ENCODE results near the gene RHOV. TPM values are rescaled to one million over a fixed set of nuclear protein-coding genes. Genes with fewer than 3 reads are reported as not detected.

RHOV gene
- total and polyA plus RNA-seq, 4 donors = 0.15 to 0.30 (median 0.19) TPM; not detected in 1

GRCh38 chr15:40836020-40836419 lies 38.0 kb downstream of the RHOV start:
- no peaks in the 10 kb centered on the region for H3K27me3 ChIP-seq (ENCODE audit: control insufficient read depth in 1 of 2, insufficient read depth in 2 of 2, low read length in 1 of 2)
- DNase-seq = peak; percentile 17 to 30
- 96 to 97% methylated on average over 1 of the region's 1 CpG for WGBS, 2 donors
- H3K36me3 ChIP-seq (ENCODE audit: control insufficient read depth in 1 of 2, insufficient read depth in 2 of 2, low read length in 1 of 2) = no peaks in the 10 kb centered on the region
- H3K27ac ChIP-seq (ENCODE audit: low read depth in 1 of 2, low read length in 2 of 2) = no peak overlapping the region
- H3K9me3 ChIP-seq (ENCODE audit: control insufficient read depth, low read length) = no peaks in the 10 kb centered on the region
- H3K4me3 ChIP-seq (ENCODE audit: low read length in 2 of 2) = no peak overlapping the region
- no peaks in the 10 kb centered on the region for H3K4me1 ChIP-seq (ENCODE audit: control insufficient read depth in 1 of 2, insufficient read depth in 2 of 2, low read length in 2 of 2)
- intact Hi-C loops (cut with DNase I) = no loop called here
- ATAC-seq (ENCODE audit: low FRiP score) = no peak

DNA sequence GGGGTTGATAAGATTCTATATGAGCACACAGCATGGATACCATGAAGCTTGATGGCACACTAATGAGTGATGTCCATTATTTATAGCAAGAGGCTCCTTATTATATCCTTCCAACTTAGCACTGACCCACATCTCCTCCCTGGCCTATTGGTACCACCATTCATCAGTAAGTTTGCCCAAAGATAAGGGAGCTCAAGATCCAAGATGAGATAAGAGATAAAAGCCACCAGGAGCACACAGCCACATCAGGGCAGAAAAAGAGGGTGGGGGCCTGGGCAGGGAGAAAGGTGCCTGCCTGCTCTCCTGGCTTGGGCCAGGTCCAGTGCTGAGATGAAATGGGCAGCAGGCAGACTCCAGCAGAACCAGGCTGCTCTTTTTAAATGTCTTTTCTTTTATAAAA lies 41.1 kb downstream of the RHOV start:
- Histone ChIP-seq H3K9me3 (ENCODE audit: control insufficient read depth, low read length) (no peaks in the 10 kb centered on the region), H3K4me1 (ENCODE audit: control insufficient read depth in 1 of 2, insufficient read depth in 2 of 2, low read length in 2 of 2) (no peaks in the 10 kb centered on the region), H3K27ac (ENCODE audit: low read depth in 1 of 2, low read length in 2 of 2) (no peak overlapping the region), H3K4me3 (ENCODE audit: low read length in 2 of 2) (no peak overlapping the region), H3K27me3 (ENCODE audit: control insufficient read depth in 1 of 2, insufficient read depth in 2 of 2, low read length in 1 of 2) (no peaks in the 10 kb centered on the region), H3K36me3 (ENCODE audit: control insufficient read depth in 1 of 2, insufficient read depth in 2 of 2, low read length in 1 of 2) (no peaks in the 10 kb centered on the region)
- peak in 1 of 2 donors; percentile 31 for DNase-seq
- ATAC-seq (ENCODE audit: low FRiP score) = no peak
- intact Hi-C loops (cut with DNase I) = no loop called here

GRCh38 chr15:40831861-40832260 lies 42.2 kb downstream of the RHOV start:
- H3K36me3 ChIP-seq (ENCODE audit: control insufficient read depth in 1 of 2, insufficient read depth in 2 of 2, low read length in 1 of 2) = no peaks in the 10 kb centered on the region
- no peaks in the 10 kb centered on the region for H3K27me3 ChIP-seq (ENCODE audit: control insufficient read depth in 1 of 2, insufficient read depth in 2 of 2, low read length in 1 of 2)
- intact Hi-C loops (cut with DNase I) = no loop called here
- H3K4me3 ChIP-seq (ENCODE audit: low read length in 2 of 2) = no peak overlapping the region
- WGBS, 2 donors = 74 to 79% methylated on average over 1 of the region's 1 CpG
- H3K4me1 ChIP-seq (ENCODE audit: control insufficient read depth in 1 of 2, insufficient read depth in 2 of 2, low read length in 2 of 2) = no peaks in the 10 kb centered on the region
- peak in 1 of 2 donors; percentile 24 for DNase-seq
- no peak overlapping the region for H3K27ac ChIP-seq (ENCODE audit: low read depth in 1 of 2, low read length in 2 of 2)
- no peak for ATAC-seq (ENCODE audit: low FRiP score)
- no peaks in the 10 kb centered on the region for H3K9me3 ChIP-seq (ENCODE audit: control insufficient read depth, low read length)

DNA sequence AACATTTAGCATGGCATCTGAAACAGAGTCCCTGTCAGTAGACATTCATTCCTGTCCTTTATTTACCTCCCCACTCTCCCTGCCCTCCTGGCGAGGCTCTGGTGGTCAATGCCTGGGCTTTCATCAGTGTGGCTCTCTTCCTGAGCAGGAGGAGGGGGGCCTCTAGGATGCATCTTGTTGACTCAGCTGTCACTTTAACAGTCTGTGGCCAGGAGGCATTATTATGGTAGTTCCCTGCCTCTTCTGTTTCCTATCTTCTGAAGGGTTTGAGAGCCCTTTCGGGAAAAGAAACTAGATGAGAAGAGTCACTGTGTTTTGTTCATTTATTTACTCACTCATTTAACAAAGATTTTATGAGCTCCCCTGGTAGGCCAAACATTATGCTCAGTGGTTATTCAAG lies 43.1 kb downstream of the RHOV start:
- intact Hi-C loops (cut with DNase I) = no loop called here
- Histone ChIP-seq H3K4me1 (ENCODE audit: control insufficient read depth in 1 of 2, insufficient read depth in 2 of 2, low read length in 2 of 2) (no peaks in the 10 kb centered on the region), H3K27me3 (ENCODE audit: control insufficient read depth in 1 of 2, insufficient read depth in 2 of 2, low read length in 1 of 2) (no peaks in the 10 kb centered on the region), H3K27ac (ENCODE audit: low read depth in 1 of 2, low read length in 2 of 2) (no peak overlapping the region), H3K4me3 (ENCODE audit: low read length in 2 of 2) (no peak overlapping the region), H3K36me3 (ENCODE audit: control insufficient read depth in 1 of 2, insufficient read depth in 2 of 2, low read length in 1 of 2) (no peaks in the 10 kb centered on the region), H3K9me3 (ENCODE audit: control insufficient read depth, low read length) (no peaks in the 10 kb centered on the region)
- ATAC-seq (ENCODE audit: low FRiP score) = no peak
- WGBS, 2 donors = 69 to 74% methylated on average over 2 of the region's 2 CpGs
- no peak for DNase-seq

DNA sequence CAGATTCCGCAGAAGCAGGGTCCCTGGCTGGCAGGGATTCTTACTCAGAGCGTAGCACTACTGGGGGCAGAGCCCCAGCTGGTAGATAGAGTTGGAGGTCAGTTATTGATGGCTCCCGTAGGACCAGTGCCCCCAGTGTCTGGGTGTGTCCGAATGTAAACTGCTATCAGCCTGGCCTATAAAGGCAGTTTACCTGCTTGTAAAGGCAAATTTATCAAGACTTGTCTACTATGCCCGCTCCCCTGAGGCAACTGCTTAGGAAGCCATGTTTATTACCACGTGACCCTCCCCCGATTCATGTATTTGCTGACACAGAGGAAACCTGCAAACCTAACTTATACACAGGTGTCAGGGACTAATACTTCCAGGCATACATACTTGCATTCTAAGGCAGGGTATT lies 44.9 kb downstream of the RHOV start:
- intact Hi-C loops (cut with DNase I) = no loop called here
- 77 to 81% methylated on average over 7 of the region's 7 CpGs for WGBS, 2 donors
- ATAC-seq (ENCODE audit: low FRiP score) = no peak

DNA sequence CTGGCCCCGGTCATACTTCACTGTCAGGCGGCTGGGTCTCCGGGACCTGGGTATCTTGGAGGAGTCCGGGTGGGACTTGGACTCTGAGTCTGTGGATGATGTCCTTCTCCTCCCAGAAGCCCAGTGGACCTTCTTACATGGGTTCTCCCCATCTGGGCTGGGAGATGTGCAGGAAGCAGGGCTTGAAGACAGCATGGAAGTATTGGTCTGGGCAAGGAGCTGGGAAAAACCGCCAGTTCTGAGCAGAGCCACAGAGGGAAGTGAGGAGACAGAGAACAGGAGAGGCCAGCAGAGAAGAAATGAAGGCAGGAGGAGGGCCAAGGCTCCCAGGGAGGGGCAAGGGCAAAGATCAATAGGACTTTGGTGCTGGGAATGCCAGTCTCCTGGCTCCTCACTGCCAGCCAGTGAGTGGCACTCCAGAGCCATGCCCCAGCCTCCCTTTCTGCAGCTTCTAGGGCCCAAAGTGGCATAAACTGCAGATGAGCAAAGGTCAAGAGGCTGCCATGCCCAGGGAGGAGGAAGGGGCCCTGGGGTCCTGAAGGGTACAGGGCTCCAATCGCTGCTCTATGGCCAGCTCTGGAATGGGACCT lies 45.5 kb downstream of the RHOV start, which contains the start of gene PPP1R14D:
Gene PPP1R14D, minus strand, starts transcription at position 262 of the 590 bp plus-strand sequence. Its CDS starts 67 bp downstream, at position 195.
- ATAC-seq (ENCODE audit: low FRiP score) (no peak), DNase-seq (peak in 1 of 2 donors; percentile 29)
- 84% methylated on average over 6 of the region's 6 CpGs for WGBS, 2 donors
- Histone ChIP-seq H3K9me3 (ENCODE audit: control insufficient read depth, low read length) (no peaks in the 10 kb centered on the region), H3K27me3 (ENCODE audit: control insufficient read depth in 1 of 2, insufficient read depth in 2 of 2, low read length in 1 of 2) (no peaks in the 10 kb centered on the region), H3K4me1 (ENCODE audit: control insufficient read depth in 1 of 2, insufficient read depth in 2 of 2, low read length in 2 of 2) (no peaks in the 10 kb centered on the region), H3K4me3 (ENCODE audit: low read length in 2 of 2) (no peak within 1 kb of the TSS), H3K27ac (ENCODE audit: low read depth in 1 of 2, low read length in 2 of 2) (no peak within 1 kb of the TSS), H3K36me3 (ENCODE audit: control insufficient read depth in 1 of 2, insufficient read depth in 2 of 2, low read length in 1 of 2) (no peaks in the 10 kb centered on the region)
- intact Hi-C loops (cut with DNase I) = no loop called here

More for the DNA sequence above, 44.9 kb downstream of the RHOV start:
- H3K27ac ChIP-seq (ENCODE audit: low read depth in 1 of 2, low read length in 2 of 2) = no peak overlapping the region
- no peaks in the 10 kb centered on the region for H3K36me3 ChIP-seq (ENCODE audit: control insufficient read depth in 1 of 2, insufficient read depth in 2 of 2, low read length in 1 of 2)
- no peaks in the 10 kb centered on the region for H3K9me3 ChIP-seq (ENCODE audit: control insufficient read depth, low read length)
- no peaks in the 10 kb centered on the region for H3K4me1 ChIP-seq (ENCODE audit: control insufficient read depth in 1 of 2, insufficient read depth in 2 of 2, low read length in 2 of 2)
- DNase-seq = peak; percentile 21 to 42
- H3K4me3 ChIP-seq (ENCODE audit: low read length in 2 of 2) = no peak overlapping the region
- no peaks in the 10 kb centered on the region for H3K27me3 ChIP-seq (ENCODE audit: control insufficient read depth in 1 of 2, insufficient read depth in 2 of 2, low read length in 1 of 2)

DNA sequence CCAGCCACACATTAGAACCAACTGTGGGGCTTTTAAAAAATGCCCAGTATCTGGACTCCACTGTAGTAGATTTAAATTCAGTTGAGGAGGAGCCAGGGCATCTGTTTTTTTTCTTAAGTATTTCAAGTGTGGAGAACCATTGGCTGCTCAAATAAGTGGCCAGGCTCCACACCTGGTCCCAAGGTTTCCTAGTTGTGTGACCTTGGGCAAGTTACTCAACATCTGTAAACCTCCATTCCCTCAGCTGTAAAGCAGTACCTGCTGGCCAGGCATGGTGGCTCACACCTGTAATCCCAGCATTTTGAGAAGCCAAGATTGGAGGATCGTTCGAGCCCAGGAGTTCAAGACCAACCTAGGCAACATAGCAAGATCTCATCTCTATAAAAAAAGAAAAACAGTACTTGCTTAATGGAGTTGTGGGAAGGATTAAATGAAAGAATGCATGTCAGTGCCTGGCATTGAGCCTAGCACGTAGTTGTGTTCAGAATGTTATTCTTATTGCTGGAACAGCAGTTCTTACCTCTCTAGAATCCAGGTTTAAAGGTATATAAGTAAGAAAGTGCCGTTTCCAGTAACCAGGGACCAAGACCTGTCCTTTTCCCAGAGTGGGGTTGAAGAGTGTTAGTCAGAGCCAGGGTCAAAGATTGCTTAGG lies 47.5 kb downstream of the RHOV start:
- H3K36me3 ChIP-seq (ENCODE audit: control insufficient read depth in 1 of 2, insufficient read depth in 2 of 2, low read length in 1 of 2) = no peaks in the 10 kb centered on the region
- no peaks in the 10 kb centered on the region for H3K4me1 ChIP-seq (ENCODE audit: control insufficient read depth in 1 of 2, insufficient read depth in 2 of 2, low read length in 2 of 2)
- H3K4me3 ChIP-seq (ENCODE audit: low read length in 2 of 2) = no peak overlapping the region
- DNase-seq = peak in 1 of 2 donors; percentile 16
- H3K27me3 ChIP-seq (ENCODE audit: control insufficient read depth in 1 of 2, insufficient read depth in 2 of 2, low read length in 1 of 2) = no peaks in the 10 kb centered on the region
- H3K9me3 ChIP-seq (ENCODE audit: control insufficient read depth, low read length) = no peaks in the 10 kb centered on the region
- 63 to 64% methylated on average over 4 of the region's 4 CpGs for WGBS, 2 donors
- no peak overlapping the region for H3K27ac ChIP-seq (ENCODE audit: low read depth in 1 of 2, low read length in 2 of 2)
- no peak for ATAC-seq (ENCODE audit: low FRiP score)
- intact Hi-C loops (cut with DNase I) = no loop called here

DNA sequence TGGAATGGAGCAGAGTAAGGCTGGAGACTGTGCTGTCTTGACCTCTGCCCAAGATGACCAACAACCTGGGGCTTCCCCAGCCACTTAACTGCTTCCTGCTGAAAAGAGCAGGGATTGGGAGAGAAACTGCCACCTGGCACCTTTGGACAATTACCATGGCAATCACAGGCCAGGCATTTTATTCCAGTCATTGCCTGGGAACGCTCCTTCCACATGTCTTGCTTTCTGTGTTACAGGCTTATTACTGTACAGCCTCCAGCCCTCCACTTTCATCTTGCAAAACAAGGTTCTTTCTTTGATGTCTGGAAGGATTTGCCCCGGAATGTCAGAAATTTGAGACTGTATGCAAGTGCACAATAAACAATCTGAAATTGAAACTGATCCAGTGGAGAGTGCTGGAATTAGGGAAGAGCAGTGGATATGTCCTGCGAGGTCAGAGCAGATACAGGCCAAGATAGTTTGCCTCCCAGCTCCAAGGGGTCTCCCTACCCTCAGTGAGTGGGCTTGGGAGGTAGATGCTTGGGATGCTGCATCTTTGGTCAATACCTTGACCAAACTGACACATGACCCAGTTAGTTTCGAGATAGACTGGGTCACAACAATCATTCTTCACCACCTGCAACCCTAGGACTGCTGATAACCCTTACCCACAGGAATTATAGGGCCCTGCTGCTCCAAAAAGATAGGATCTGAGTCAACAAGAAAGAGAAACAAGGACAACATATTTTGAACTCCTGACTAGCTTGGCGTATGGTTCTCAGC lies 48.2 kb downstream of the RHOV start:
- WGBS, 2 donors = 75% methylated on average over 5 of the region's 5 CpGs
- H3K4me3 ChIP-seq (ENCODE audit: low read length in 2 of 2) = no peak overlapping the region
- H3K4me1 ChIP-seq (ENCODE audit: control insufficient read depth in 1 of 2, insufficient read depth in 2 of 2, low read length in 2 of 2) = no peaks in the 10 kb centered on the region
- ATAC-seq (ENCODE audit: low FRiP score) (no peak), DNase-seq (peak in 1 of 2 donors; percentile 16)
- H3K36me3 ChIP-seq (ENCODE audit: control insufficient read depth in 1 of 2, insufficient read depth in 2 of 2, low read length in 1 of 2) = no peaks in the 10 kb centered on the region
- H3K27ac ChIP-seq (ENCODE audit: low read depth in 1 of 2, low read length in 2 of 2) = no peak overlapping the region
- H3K27me3 ChIP-seq (ENCODE audit: control insufficient read depth in 1 of 2, insufficient read depth in 2 of 2, low read length in 1 of 2) = no peaks in the 10 kb centered on the region
- intact Hi-C loops (cut with DNase I) = no loop called here
- no peaks in the 10 kb centered on the region for H3K9me3 ChIP-seq (ENCODE audit: control insufficient read depth, low read length)
